K562 (cell line): Measurements from ENCODE around the gene GATA1. TPM values are rescaled to one million over a fixed set of nuclear protein-coding genes. Genes with fewer than 3 reads are reported as not detected.

ENCODE experiments used
- HBP1 ChIP-seq: fragments of 450-650 bp; formaldehyde crosslinking; IDR thresholded peaks from 2 replicates; pipeline ENCODE4 v1.4.0; 2022; ENCODE audit warnings: missing genetic modification characterization
- HDGF ChIP-seq: fragments of 450-650 bp; IDR thresholded peaks from 2 replicates; pipeline ENCODE4 v1.6.1; 2016
- HOXB6 ChIP-seq: fragments of 250-450 bp; sonication (Bioruptor Pico); IDR thresholded peaks from 2 replicates; pipeline ENCODE4 v1.5.1; 2022; ENCODE audit warnings: mild to moderate bottlenecking, borderline replicate concordance
- MAFK ChIP-seq: IDR thresholded peaks from 2 replicates; pipeline ENCODE4 v1.6.1; 2011; ENCODE audit warnings: low read length, improper control_type of control experiment
- MCM7 ChIP-seq, 2 experiments: fragments of 450-650 bp; IDR thresholded peaks; 2 replicates each; pipeline ENCODE4 v1.6.1; 2016 to 2018
- MYC ChIP-seq, 2 experiments: fragments of 250-450 bp in 1 of 2; sonication (Bioruptor Pico) in 1 of 2; IDR thresholded peaks; 2 replicates each; pipeline versions ENCODE4 v1.5.1 to v1.6.1; 2012 to 2021; ENCODE audit warnings: low read depth in 2 of 2, borderline replicate concordance in 1 of 2, improper control_type of control experiment in 1 of 2, low read length in 1 of 2, mild to moderate bottlenecking in 1 of 2, moderate library complexity in 1 of 2
- PHF8 ChIP-seq: fragments of 200-600 bp; sonication (generic); IDR thresholded peaks from 2 replicates; pipeline ENCODE4 v1.6.1; 2012; ENCODE audit warnings: mixed run types, mild to moderate bottlenecking, inconsistent platforms, low read length, moderate library complexity, borderline replicate concordance
- SMARCC2 ChIP-seq: fragments of 450-650 bp; IDR thresholded peaks from 2 replicates; pipeline ENCODE4 v1.6.1; 2017; ENCODE audit warnings: antibody characterized with exemption, moderate library complexity, mild to moderate bottlenecking, low read depth
- SMARCE1 ChIP-seq: fragments of 450-650 bp; IDR thresholded peaks from 2 replicates; pipeline ENCODE4 v1.7.1; 2016; ENCODE audit warnings: mild to moderate bottlenecking
- TAF7 ChIP-seq: fragments of 450-650 bp; IDR thresholded peaks from 2 replicates; pipeline ENCODE4 v1.6.1; 2016; ENCODE audit warnings: missing genetic modification characterization, missing compliant biosample characterization
- TBP ChIP-seq: optimal IDR thresholded peaks from 2 replicates; pipeline ENCODE3; 2011; ENCODE audit warnings: low read depth, low read length, improper control_type of control experiment
- polyA plus RNA-seq, 8 experiments: library from polyadenylated mRNA; depleted of rRNA in 4 of 8; stranded (reverse) in 5 of 8; unstranded in 3 of 8; fragments of >200 nt; fragmentation: Nextera tagmentation in 2 of 8; fragmentation: Illumina TruSeq in 1 of 8; extraction: Ambion mirVana in 2 of 8; extraction: Trizol in 1 of 8; gene quantifications; 2 replicates each; pipeline versions ENCODE4 v1.2.1 to v1.2.3, GENCODE V29; 2011 to 2014; ENCODE audit warnings: inconsistent platforms in 1 of 8, missing spikeins in 1 of 8
- total RNA-seq, 7 experiments: library from RNA; depleted of rRNA in 6 of 7; stranded (reverse); fragments of >200 nt in 6 of 7; fragmentation: Illumina TruSeq in 2 of 7; extraction: Trizol in 2 of 7; gene quantifications; 2 replicates each; pipeline versions ENCODE4 v1.2.1 to v1.2.3, GENCODE V29; 2011 to 2021; ENCODE audit warnings: low replicate concordance in 1 of 7
- TF ChIP-seq, protein P1 (sequence below): fragments of 150-350 bp; IDR thresholded peaks from 2 replicates; pipeline ENCODE4 v1.6.1; 2014; ENCODE audit warnings: low read depth, mild to moderate bottlenecking, low read length, borderline replicate concordance
- TF ChIP-seq, protein P2 (sequence below), 2 experiments: IDR thresholded peaks; 2 replicates each; pipeline ENCODE4 v1.6.1; 2012; ENCODE audit warnings: improper control_type of control experiment in 2 of 2, low read depth in 2 of 2, low read length in 2 of 2, borderline replicate concordance in 1 of 2
- TF ChIP-seq, protein P3 (sequence below): fragments of 250-450 bp; sonication (Bioruptor Pico); IDR thresholded peaks from 2 replicates; pipeline ENCODE4 v1.4.0; 2020

GATA1 gene
- total and polyA plus RNA-seq, 9 of the 15 experiments (the other 6 are each of a cell fraction or from before 2014, with no cell fraction given): 11.9 to 291 (median 116) TPM

GRCh38 chrX:48787505-48788443 lies 1.4 kb downstream of the GATA1 start (continued):
- TF ChIP-seq, protein P1, sequence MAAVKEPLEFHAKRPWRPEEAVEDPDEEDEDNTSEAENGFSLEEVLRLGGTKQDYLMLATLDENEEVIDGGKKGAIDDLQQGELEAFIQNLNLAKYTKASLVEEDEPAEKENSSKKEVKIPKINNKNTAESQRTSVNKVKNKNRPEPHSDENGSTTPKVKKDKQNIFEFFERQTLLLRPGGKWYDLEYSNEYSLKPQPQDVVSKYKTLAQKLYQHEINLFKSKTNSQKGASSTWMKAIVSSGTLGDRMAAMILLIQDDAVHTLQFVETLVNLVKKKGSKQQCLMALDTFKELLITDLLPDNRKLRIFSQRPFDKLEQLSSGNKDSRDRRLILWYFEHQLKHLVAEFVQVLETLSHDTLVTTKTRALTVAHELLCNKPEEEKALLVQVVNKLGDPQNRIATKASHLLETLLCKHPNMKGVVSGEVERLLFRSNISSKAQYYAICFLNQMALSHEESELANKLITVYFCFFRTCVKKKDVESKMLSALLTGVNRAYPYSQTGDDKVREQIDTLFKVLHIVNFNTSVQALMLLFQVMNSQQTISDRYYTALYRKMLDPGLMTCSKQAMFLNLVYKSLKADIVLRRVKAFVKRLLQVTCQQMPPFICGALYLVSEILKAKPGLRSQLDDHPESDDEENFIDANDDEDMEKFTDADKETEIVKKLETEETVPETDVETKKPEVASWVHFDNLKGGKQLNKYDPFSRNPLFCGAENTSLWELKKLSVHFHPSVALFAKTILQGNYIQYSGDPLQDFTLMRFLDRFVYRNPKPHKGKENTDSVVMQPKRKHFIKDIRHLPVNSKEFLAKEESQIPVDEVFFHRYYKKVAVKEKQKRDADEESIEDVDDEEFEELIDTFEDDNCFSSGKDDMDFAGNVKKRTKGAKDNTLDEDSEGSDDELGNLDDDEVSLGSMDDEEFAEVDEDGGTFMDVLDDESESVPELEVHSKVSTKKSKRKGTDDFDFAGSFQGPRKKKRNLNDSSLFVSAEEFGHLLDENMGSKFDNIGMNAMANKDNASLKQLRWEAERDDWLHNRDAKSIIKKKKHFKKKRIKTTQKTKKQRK: no peak
- TF ChIP-seq SMARCE1 (0 out of 2 replicates have a peak, but pooled peaks have one; percentile 9), HOXB6 (no peak), PHF8 (peak; percentile 3; the same call in 1 of the 2 replicates), HDGF (no peak), TAF7 (tag) (0 out of 2 replicates have a peak, but pooled peaks have one; percentile 12), MAFK (no peak), HBP1 (CRISPR knock-in tag) (0 out of 2 replicates have a peak, but pooled peaks have one; percentile 64), SMARCC2 (no peak), MCM7 (IDR thresholded peaks at IDR 0.05) (0 out of 4 replicates have a peak, but pooled peaks of 1 of the 2 experiments have one; percentile 66), TBP (no peak), MYC (IDR thresholded peaks at IDR 0.05; ENCODE audit: low read depth, low read length) (no peak), MYC (CRISPR knock-in tag; IDR thresholded peaks at IDR 0.05; ENCODE audit: borderline replicate concordance, low read depth) (no peak)
- TF ChIP-seq, protein P2, sequence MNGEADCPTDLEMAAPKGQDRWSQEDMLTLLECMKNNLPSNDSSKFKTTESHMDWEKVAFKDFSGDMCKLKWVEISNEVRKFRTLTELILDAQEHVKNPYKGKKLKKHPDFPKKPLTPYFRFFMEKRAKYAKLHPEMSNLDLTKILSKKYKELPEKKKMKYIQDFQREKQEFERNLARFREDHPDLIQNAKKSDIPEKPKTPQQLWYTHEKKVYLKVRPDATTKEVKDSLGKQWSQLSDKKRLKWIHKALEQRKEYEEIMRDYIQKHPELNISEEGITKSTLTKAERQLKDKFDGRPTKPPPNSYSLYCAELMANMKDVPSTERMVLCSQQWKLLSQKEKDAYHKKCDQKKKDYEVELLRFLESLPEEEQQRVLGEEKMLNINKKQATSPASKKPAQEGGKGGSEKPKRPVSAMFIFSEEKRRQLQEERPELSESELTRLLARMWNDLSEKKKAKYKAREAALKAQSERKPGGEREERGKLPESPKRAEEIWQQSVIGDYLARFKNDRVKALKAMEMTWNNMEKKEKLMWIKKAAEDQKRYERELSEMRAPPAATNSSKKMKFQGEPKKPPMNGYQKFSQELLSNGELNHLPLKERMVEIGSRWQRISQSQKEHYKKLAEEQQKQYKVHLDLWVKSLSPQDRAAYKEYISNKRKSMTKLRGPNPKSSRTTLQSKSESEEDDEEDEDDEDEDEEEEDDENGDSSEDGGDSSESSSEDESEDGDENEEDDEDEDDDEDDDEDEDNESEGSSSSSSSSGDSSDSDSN (IDR thresholded peaks at IDR 0.05; ENCODE audit: borderline replicate concordance in 1 of 2, low read depth in 2 of 2, low read length in 2 of 2): 0 out of 4 replicates have a peak, but pooled peaks of 1 of the 2 experiments have one; percentile 21
- TF ChIP-seq, protein P3, sequence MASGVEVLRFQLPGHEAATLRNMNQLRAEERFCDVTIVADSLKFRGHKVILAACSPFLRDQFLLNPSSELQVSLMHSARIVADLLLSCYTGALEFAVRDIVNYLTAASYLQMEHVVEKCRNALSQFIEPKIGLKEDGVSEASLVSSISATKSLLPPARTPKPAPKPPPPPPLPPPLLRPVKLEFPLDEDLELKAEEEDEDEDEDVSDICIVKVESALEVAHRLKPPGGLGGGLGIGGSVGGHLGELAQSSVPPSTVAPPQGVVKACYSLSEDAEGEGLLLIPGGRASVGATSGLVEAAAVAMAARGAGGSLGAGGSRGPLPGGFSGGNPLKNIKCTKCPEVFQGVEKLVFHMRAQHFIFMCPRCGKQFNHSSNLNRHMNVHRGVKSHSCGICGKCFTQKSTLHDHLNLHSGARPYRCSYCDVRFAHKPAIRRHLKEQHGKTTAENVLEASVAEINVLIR (CRISPR knock-in tag): no peak
